Measurements from ENCODE around the gene TAF1A.

Gene TAF1A

DNA sequence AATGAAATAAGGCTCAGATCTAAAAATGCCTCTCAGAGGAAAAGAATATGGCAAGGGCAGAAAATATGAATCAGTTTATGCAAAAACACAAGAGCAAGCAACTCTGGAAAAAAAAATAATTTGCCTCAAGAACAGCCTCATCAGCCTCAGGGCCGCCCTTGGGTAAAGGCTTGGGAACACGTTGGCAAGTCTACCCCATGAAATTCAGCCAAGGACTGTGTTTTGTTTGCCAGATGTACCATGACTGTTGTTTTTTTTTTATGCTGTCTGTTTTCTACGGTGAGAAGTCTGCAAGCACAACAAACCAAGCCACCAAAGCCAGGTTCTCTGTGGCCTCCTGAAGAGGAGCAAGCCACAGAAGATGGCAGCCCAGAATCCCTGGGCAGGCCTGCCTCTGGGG, 59.8 kb downstream of the TAF1A start:
- DNase-seq, result no peak

GRCh38 chr1:222529181-222529580, 60.6 kb downstream of the TAF1A start:
- no peak for DNase-seq

GRCh38 chr1:222525951-222526350, 63.8 kb downstream of the TAF1A start:
- no peak for DNase-seq

- DNase-seq, result no peak
These were observed 65.9 kb downstream of the TAF1A start for GRCh38 chr1:222523852-222524251.

DNA sequence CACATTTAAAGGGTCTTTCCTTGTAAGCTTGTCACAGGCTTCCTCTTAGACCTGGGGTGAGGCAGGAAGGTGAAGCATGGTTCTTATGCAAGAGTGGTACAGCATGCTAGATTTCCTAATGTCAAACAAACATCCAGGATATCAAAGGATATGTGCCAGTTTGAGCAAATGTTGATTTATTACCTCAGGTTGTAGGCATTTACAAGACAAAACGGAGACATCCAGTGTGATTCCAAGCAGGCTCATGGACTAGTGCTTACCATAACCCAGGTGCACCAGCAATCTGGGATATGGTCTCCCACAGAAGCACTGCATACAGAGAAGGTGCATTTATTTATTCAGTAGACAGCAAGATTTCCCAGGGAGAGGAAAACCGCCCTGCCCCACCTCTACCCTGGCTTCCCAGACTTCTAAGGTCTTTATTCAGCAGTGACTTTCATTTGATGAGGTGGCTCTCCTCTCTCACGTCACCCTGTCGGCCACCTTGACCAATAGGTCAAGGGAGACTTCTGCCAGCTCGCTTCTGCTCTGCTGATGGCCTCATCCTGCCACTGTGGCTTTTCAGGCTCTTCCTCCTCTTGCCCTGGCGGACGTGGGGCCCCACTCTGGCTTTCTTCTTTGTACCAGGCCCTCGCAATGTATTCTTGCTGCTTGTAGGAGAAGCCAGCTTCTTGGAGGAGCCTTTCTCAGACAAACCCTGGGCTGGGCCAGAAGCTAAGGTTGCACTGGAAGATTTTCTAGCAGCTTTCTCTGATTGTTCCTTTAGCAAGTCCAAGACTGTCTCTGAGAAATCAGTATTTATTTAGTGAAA, 67.4 kb downstream of the TAF1A start:
- DNase-seq, result no peak

- DNase-seq, result peak; percentile 10
These were observed 68.2 kb downstream of the TAF1A start for GRCh38 chr1:222521299-222522104.
